ENCODE results near the gene TOPBP1. TPM values are rescaled to one million over a fixed set of nuclear protein-coding genes. Genes with fewer than 3 reads are reported as not detected.

TOPBP1 gene
- total RNA-seq, 1 donor: 51.4 TPM

DNA sequence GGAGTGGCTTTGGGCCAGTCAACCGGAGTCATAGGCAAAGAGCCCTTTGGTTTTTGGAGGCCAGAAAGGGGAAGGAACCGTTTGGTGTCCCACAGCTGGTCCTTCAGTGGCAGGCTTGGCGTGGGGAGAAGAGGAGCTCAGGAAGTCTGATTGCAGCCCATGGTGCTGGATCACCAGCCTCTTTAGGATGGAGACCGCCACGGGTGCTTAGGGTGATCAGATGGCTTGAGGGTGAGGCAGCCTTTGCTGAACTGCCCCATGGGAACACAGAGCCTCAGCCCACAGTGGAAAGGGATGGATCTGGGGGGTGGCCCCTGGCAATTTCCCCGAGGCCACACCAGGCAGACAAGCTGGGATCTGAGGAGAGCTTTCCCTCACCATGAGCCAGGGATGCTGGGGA is 38.6 kb upstream of the TOPBP1 start:
- no peak for DNase-seq (ENCODE audit: low read depth)
- H3K4me3 ChIP-seq (ENCODE audit: low read depth, low read length): no peak overlapping the region
- TF ChIP-seq, protein P1, sequence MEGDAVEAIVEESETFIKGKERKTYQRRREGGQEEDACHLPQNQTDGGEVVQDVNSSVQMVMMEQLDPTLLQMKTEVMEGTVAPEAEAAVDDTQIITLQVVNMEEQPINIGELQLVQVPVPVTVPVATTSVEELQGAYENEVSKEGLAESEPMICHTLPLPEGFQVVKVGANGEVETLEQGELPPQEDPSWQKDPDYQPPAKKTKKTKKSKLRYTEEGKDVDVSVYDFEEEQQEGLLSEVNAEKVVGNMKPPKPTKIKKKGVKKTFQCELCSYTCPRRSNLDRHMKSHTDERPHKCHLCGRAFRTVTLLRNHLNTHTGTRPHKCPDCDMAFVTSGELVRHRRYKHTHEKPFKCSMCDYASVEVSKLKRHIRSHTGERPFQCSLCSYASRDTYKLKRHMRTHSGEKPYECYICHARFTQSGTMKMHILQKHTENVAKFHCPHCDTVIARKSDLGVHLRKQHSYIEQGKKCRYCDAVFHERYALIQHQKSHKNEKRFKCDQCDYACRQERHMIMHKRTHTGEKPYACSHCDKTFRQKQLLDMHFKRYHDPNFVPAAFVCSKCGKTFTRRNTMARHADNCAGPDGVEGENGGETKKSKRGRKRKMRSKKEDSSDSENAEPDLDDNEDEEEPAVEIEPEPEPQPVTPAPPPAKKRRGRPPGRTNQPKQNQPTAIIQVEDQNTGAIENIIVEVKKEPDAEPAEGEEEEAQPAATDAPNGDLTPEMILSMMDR (IDR thresholded peaks at IDR 0.05; ENCODE audit: insufficient read depth, low read depth, low read length): no peak

DNA sequence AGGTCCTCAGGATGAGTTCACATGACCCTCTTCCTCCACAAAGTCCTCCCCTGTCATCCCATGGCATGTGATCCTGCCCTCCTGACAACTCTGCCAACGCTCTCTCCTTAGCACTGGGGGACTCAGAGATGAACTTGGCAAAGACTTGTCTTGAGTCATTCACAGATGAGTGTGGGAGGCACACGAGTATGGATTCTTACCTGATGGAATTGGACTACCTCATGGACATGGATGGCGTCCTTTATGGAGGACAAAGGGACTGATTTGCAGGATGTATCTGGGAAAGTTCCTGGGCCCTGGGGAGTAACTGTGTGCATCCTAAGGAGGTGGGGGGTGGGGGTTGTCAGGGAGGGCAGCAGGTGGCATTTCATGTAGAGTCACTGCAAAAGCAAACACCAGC is 38.2 kb upstream of the TOPBP1 start:
- no peak overlapping the region for H3K4me3 ChIP-seq (ENCODE audit: low read depth, low read length)
- no peak for DNase-seq (ENCODE audit: low read depth)
- TF ChIP-seq, protein P1 (IDR thresholded peaks at IDR 0.05; ENCODE audit: insufficient read depth, low read depth, low read length): no peak

DNA sequence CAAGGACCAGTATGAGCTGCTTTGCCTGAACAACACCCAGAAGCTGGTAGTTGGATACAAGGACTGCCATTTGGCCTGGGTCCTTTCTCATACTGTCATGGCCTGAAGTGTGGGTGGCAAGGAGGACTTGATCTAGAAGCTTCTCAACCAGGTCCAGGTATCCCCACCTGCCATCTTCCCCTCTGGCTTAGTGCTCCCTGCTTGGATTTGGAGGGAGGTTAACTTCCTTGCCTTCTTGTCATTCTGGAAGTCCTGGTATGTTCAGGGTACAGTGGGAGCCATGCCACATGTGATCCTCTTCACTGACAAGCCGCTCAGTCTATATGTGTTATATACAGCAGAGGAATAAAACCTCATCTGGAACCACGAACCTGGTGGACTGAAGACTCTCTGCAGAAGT is 37.7 kb upstream of the TOPBP1 start:
- no peak overlapping the region for H3K4me3 ChIP-seq (ENCODE audit: low read depth, low read length)
- TF ChIP-seq, protein P1 (IDR thresholded peaks at IDR 0.05; ENCODE audit: insufficient read depth, low read depth, low read length): no peak
- no peak for DNase-seq (ENCODE audit: low read depth)

DNA sequence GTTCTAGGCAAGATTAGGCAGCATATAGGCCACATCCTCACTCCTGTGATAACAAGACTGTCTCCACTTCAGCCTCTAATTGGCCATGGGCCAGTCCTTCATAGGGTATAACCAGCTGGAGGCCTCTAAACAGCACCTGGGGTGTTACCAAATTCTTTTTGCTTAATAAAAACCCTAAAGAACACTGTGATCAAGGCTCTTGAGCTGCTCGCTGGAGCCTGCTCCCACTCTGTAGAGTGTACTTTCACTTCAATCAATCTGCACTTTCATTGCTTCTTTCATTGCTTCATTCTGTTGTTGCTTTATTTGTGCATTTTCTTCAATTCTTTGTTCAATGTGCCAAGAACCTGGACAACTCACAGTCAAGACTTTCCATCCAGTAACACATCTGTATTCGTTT is 36.2 kb upstream of the TOPBP1 start:
- no peak for DNase-seq (ENCODE audit: low read depth)
- TF ChIP-seq, protein P1 (IDR thresholded peaks at IDR 0.05; ENCODE audit: insufficient read depth, low read depth, low read length): no peak
- H3K4me3 ChIP-seq (ENCODE audit: low read depth, low read length): no peak overlapping the region

DNA sequence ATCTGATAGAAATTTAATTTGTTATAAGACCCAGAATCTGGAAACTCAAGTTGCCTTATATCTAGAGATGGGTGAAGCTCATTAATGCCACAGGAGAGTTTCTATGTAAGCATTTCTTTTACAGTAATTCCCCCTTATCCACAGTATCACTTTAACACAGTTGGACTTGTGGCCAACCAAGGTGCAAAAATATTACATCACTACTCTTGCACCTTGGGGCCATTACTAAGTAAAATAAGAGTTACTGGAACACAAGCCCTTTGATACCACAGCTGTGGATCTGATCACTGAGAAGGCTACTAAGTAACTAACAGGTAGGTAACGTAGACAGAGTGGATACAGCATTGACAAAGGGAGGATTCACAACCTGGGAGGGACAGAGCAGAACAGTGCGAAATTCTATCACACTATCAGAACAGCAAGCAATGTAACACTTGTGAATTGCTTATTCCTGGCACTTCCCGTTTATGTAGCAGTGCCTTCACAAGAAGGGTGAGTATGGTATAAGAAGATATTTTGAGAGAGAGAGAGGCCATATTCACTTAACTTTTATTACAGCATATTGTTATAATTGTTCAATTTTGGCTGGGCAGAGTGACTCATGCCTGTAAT is 33.9 kb upstream of the TOPBP1 start:
- H3K4me3 ChIP-seq (ENCODE audit: low read depth, low read length): no peak overlapping the region
- no peak for DNase-seq (ENCODE audit: low read depth)
- TF ChIP-seq, protein P1 (IDR thresholded peaks at IDR 0.05; ENCODE audit: insufficient read depth, low read depth, low read length): no peak

DNA sequence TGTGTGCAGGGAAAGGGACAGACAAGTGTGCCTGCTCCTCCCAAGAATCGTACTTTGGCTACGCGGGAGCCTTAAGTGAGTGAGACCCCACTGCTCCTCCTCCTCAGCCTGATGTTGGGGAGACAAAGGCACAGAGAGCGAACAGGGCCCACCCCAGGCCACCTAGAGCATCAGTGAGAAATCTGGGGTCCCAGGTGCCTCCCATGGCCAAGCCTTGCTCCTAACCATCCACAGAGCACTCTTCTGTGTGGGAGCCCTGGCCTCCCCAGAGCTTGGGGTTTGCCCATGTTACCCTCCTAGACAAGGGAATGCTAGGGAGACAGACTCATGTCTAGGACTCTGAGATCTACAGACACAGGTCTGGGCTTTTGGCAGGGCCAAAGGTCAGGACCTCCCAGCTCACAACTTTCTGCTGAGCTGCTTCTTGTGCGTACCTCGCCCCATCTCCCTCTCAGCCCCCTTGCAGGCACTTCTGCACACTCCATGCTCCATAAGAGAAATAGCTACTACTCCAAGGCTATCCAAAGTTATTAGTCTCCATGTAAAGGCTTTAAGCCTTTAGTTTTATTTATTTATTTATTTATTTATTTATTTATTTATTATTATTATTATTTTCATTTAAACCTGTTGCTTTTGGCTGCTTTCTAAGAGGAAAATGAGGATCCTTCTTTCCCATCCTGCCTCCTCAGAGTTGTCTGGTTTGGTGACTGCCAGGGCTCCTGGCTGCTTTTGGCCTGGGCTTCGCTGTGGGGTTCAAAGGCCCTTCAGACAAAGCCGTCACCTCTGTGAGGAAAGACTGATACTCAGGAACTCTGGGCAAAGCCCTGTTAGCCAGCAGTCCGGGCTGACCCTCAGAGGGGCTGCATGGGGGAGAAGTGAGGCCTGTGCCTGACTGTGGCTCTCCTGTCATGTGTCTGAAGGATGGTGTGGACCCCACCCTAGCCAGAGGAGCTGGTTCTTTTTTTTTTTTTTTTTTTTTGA is 32.8 kb upstream of the TOPBP1 start:
- no peak overlapping the region for H3K4me3 ChIP-seq (ENCODE audit: low read depth, low read length)
- TF ChIP-seq, protein P1 (IDR thresholded peaks at IDR 0.05; ENCODE audit: insufficient read depth, low read depth, low read length): no peak
- DNase-seq (ENCODE audit: low read depth): no peak

Data from fibroblast of villous mesenchyme (primary cell).